HG03521 (cell line): ENCODE data around the gene ABHD16B.
"Not testable (repeated sequence)": the region's sequence is repeated elsewhere in the genome, so short reads cannot be mapped to it uniquely, and the experiment has no call there.

Experiments used
- ATAC-seq: cut with Tn5 transposase; IDR thresholded peaks from one replicate; pipeline ENCODE4 v1.9.1; 2021; ENCODE audit warnings: mild to moderate bottlenecking, moderate library complexity; ENCODE audit not compliant: unreplicated experiment

ABHD16B gene

DNA sequence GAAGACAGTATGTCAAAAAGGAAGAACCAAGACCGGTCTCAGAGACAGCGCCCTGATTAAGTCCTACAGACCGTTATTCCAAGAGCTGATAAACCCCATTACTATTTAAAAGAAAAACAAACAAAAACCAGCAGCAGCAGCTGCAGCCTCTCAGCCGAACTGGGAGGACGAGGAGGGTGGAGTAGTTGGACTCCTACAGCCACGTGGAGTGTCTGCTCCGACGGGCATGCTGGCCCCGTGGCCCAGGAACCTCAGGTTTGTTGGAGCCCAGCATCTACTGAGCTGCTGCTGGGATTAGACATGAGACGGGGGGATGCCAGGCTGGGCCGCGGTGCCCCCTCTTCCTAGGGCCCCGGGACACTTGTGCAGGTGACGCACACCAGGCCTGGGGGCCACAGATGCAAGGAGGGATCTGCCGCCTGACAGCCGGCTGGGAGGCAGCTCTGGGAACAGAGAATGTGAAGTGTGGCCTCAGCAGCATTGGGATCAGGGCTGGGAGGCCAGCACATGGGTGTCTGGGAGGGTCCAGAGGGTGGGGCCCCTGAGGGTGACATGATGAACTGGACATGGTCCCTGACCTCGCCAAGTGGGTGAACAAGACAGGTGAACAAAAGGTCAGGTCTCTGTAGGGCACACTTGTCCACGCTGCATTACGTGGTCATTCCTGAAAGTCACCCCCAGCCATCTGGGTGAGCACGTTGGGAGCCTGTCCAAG is 27.4 kb upstream of the ABHD16B start:
- ATAC-seq, result no peak

DNA sequence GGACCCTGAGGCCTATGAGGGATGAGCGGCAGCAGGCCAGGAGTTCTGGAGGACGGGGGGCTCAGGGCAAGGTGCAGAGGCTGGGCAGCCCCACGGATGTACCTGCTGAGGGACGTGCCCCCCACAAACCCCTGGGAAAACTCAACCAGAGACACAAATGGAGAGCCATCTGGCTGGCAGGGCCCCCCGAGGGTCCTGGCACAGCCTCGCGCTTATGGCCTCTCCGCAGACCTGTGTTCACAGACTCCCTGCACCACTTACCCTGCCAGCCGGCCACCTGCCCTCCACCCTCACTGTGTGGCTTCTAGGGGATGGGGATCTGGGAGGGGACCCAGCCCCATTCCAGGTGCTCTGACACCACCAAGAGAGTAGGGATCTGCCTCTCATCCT is 26.8 kb upstream of the ABHD16B start:
- no peak for ATAC-seq

DNA sequence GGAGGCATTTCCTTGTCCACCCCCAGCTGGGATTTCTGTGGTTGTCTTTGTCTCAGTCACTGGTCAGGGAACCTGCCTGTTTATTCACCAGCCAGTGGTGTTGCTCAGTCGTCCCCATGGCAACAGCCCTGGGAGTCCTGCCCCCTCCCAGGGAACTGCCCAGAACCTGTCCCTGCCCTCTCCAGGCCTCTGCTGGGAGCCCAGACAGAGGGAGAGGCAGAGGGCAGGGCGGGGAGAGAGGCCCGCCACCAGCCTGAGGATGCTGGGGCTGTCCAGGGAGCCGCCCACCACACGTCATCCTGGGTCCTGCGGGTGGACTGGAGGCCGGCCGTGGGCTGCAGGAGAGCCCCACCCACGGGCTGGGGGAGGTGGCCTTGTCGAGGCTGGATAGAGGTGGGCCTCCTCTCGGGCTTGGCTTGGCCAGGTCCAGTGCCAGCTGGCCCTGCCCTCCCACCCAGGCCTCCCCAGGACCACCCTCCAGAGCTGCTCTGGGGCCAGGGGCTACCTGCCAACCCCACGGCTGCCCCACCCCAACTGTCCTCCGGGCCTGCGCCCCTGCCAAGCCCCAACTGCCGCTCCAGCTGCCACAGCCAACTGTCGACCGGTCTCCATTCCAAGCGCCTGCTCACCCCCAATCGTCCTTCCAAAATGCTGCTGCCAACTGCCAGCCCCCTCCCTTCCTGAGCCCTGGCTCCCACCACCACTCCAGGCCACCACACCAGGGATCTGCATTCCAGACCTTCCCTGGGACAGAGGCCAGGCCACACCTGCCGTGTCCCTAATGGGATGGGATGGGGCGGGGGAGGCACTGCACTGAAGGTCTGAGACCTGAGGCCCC is 26.1 kb upstream of the ABHD16B start:
- ATAC-seq, result no peak

DNA sequence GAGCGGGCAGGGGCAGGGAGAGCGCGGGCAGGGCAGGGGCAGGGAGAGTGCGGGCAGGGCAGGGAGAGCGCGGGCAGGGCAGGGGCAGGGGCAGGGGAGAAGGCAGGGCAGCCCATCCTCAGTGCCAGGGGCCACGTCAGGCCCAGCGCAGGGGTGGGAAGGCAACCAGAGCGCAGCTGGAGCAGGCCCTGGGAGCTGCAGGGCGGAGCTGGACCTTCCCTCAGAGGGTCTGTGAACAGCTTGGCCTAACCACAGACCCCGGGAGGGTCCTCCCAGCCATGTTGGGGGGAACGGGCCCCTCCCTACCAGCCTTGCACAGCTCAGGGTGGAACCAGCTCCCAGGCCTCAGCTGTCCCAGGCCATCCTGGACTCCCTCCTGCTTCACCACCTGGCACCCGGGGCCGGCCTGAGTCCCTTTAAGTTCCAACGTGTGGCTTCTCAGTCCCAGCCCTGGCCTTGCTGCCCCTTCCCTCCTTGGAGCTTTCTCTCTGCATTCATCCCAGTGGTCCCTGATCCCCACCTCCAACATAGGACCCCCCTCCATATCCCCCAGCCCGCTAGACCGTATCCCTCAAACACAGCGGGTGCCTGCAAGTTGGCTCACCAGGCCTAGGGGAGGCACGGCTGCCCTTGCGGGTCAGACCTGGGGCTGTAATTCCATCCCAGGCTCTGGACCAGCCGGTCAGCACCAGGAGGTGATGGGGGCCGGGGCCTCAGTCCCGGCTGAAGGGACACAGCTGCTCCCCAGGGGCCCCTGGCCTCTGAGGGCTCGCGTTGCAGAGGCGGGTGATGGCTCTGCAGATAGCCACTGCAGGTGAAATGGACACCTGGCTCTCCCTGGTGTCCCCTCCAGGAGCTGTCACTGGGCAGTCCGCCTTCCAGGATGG is 24.6 kb upstream of the ABHD16B start:
- no peak for ATAC-seq

DNA sequence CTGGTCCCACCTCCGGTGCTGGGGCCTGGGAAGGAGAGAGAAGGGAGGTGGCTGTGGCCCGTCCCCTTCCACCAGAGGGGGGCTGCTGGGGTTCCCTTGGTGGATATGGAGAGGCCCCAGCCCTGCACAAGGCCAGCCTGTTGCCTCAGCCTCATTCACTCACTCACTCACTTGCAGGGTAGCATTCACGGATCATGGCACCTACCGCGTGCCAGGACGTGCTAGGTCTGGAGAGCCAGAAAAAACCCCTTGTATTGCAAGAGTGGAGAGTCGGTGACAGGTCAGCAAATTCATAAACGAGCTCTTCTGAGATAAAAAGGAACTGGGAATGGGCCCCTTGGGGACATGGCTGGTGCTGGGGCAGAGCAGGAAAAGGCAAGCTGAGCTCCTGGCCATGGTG is 23.8 kb upstream of the ABHD16B start:
- no peak for ATAC-seq

DNA sequence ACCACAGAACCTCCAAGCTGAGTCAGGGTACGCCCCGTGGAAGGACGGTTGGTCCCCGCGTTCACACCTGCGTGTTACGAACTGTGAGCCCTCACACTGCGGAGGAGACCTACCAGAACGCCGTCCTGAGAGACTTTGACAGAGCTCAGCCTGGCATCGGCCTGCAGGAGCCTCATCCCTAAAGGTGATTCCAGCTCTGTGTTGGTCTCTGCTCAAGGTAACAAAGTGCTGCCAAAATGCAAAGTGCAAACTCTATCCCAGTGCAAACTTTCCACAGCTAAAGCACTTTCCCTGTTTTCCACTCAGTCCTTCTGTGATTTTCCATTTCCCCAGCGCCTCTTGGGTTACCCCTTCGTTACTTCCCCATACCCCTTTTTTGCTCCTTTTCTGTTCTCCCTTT is 21.7 kb upstream of the ABHD16B start:
- ATAC-seq, result no peak

DNA sequence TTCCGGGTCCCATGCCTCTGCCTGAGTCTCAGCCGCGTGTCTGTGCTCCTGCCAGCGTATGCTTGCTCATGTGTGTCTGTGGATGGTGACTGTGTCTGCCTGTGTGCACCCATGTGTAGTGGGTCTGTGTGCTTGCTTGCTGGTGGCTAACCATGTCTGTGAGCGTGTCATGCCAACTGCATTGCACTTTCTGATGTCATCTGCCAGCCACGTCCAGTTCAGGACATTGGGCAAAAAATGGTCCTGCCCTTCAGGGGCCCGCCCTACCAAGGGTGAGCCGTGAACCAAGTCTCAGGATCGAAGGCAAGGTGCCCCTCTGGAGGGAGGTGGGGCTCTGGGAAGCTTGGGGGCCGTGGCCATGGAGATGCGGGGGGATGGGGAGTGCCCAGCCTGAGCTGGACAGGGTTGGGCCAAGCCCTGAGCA is 20.9 kb upstream of the ABHD16B start:
- no peak for ATAC-seq

DNA sequence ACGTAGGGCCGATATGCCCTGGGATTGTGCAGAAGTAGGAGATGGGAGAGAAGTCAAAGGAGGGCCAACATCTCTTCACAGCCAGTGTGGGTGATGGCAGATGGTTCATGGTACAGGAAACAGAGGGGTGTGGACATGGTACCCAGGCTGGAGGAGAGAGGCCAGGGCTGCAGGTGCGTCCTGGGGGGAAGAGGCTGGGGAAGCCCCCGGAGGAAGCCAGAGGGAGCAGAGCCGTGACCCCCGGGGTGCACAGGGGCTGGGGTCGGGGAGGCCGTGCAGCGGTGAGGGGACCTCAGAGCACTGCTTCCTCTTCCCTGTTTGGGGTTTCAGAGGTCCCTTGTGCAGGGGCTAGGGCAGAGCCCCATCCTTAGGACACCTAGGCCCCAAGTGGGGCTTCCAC is 19.0 kb upstream of the ABHD16B start:
- ATAC-seq, result no peak

DNA sequence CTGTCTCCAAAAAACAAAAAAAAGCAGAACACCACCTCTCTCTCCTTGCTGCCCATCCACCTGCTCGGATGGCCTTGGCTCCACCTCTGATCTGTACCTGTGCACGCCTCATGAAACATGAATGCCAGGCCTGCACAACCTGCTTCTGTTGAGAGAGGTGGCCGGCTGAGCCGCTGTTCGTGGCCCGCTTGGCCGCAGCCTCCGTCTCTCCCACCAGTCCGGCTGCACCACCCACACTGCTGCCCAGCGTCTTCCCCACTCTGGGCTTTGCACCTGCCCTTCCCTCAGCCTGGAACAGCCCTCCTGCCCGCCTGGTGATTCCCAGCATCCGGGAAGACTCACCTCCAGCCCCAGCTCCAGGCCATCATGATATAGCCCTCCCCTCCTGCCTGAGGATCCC is 18.1 kb upstream of the ABHD16B start:
- ATAC-seq, result no peak

DNA sequence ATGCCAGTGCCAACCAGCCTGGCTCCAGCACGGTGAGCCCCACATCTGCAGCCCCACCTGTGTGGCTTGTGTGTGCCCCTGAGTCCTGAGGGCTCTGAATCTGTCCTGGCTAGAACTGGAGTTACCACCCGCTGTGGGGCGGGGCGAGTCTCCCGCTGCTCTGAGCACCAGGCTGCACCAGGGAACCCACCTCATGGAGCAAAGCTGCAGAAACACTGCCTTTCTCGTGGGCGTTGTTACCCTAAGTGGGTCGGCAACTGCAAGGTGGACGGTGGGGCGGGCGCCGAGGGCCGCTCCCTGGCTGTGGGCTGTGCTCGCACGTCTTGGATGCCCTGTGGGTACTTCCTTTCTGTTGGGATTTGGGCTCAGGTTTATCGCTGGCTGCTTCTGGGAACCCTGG is 17.5 kb upstream of the ABHD16B start:
- no peak for ATAC-seq

DNA sequence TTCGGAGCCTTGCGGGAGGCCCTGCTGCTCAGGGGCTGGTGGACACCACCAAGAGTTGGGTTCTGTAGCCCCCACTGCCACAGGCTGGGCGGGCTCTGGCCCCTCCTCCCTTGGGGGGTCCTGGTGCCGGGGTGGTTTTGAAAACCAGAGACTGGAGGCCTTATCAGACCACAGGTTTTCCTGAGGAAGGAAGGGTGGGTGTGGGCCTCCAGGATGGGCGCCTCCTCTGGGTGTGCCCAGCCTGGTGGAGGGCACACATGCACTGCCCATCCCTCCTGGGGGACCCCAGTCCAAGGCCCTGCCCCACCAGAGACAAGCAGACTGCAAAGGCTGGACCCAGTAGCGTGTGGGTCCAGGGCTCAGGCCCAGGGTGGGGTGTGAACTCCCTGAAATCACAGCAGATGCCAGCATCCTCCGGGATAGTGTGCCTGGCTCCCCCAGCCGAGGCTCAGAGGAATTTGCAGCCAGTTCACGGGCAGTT is 16.7 kb upstream of the ABHD16B start:
- ATAC-seq, result no peak

DNA sequence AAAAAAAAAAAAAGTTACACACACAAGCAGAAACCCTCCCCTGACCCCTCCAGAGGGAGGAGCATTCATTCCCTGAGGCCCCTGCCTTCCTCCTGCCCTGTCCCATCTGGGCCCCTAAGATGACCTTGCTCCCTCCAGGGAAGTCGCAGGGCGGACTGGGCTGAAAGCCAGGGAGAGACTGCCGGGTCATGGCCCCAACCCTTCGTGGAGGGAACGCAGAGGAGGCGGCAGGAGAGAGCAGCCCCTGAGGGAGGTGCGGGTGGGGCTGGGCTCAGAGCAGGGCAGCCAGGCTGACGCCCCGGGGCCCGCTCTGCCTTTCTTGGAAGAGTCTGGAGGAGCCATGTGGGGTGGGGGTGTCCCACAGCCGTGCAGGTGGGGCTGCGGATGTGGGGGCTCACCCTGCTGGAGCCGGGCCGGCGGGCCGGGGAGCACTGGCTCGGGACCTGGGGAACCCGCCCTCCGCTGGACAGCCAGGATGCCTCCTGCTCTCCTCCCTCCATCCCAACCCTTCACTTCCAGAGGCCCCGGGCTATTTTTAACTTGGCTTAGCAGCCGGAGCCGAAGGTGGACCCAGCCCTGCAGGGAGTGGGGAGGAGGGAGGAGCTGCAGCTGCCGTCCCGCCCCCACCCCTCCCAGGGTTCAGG is 15.0 kb upstream of the ABHD16B start:
- no peak for ATAC-seq

DNA sequence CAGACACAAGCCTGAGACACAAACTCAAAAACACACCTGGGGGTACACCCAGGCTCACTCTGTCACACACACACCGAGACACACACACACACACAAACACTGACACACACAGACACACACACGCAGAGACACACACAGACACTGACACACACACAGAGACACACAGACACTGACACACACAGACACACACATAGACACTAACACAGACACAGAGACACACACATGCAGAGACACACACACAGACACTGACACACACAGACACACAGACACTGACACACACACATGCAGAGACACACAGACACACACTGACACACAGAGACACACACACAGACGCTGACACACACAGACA is 14.4 kb upstream of the ABHD16B start:
- no peak for ATAC-seq

DNA sequence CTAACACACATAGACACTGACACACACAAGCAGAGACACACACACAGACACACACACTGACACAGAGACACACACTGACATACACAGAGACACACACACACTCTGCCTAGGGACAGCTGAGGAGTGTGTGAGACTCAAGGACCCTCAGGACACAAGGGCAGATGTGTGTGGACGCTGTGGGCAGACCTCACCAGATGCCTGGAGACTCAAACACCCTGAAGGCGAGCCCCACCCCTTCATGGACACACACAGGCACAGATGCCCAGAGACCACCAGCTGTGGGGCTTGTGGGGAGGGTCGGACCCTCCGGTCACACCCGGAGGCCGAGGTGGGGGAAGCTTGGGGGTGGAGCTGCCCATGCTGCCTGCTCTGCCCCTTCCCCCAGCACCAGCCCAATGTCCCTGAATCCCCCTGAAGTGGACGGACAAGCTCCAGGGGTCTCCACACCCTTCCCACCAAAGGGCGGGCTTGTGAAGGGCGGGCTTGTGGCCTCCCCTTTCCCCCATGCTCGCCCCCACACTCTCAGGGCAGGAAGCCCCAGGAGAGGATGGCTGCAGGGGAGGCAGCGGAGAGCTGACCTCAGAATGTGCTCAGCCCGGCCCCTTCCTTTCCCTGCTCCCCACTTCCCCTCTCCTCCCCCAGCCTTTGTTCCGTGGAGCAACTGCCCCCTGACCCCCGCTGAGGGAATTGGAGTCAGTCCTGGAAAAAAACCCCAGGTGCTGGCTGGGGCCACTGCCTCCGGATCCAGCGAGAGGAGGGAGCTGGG is 13.9 kb upstream of the ABHD16B start:
- no peak for ATAC-seq

DNA sequence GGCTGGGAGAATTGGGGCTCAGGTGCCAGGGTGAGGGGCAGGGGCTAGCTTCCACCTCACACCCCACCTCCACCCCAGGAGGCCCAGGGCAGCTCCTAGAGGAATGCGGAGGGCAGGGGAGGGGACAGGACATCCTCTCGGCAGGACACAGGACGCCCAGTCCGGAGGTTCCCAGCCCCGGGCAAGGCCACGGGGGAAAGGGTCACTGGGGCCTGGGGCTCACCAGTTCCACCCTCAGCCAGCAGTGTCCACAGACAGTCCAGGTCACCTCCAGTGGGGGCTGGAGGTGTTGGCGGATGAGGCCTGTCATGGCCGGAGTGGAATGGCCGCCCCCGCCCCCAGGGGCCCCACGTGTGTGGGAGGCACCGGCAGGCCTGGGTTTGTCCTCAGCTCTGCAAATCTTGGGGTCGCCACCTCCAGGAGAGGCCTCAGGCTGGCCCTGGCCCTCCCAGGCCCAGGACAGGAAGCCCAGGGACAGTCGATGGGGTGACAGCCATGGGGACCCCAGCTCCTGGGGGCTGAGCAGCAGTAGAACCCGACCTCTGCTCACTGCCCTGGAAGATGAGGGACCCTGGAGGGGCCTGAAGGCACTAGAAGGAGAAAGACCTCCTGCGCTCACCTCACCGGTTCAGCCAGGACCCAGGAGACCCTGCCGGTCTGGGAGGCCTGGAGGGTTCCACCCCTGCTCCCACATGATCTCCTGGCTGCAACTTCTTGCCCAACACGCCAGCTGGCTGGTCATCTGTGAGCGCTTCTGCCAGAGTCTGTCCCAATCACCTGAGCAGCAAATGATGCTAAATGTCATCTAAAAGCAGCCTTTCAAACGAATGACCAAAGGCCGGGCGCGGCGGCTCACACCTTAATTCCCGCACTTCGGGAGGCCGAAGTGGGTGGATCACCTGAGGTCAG is 13.0 kb upstream of the ABHD16B start:
- ATAC-seq, result no peak

DNA sequence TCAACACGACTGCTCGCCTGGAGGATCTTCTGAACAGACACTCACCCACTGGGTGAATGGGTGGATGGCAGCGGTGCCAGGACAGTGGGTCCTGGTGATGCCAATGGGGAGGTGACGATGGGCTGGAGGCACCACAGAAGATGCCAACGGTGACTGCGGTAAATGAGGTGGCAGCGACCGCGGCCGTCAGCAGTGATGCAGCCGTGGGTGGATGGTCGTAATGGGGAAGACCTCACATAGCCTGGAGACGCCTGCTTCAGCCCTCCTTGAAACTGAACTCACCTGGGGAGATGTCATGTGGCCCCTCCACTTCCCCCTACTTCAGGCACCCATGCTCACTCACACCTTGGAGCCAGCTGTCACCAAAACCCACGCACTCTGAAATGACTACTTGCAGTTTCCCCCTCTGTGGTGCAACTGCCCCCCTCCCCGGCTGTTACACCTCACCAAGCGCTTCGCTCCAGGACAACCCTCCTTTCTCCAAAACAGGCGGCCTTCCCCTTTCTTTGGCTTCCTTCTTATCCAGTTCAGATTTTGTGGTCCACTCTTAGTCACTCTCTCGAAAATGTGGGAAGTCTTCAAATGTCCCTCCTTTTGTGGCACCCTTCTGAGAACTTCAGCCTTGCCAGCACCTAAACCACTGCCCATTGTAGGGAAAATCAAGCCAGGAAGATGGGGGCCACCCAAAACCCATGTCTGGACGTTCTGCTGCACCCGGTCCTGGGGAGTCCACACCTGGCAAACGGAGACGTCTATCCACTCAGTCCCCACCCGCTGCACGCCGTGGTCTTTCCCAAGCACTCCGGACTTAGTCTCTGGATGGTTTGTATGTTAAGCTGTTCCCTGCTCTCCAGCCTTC is 10.4 kb upstream of the ABHD16B start:
- peak; percentile 81 for ATAC-seq

DNA sequence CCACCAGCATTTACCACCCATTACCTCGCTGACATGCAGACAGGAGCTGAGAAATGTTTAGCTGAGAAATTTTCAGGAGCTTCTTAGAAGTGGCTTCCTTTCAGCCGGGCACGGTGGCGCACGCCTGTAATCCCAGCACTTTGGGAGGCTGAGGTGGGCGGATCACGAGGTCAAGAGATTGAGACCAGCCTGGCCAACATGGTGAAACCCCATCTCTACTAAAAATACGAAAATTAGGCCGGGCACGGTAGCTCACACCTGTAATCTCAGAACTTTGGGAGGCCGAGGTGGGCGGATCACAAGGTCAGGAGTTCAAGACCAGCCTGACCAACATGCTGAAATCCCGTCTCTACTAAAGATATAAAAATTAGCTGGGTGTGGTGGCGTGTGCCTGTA is 9.8 kb upstream of the ABHD16B start:
- ATAC-seq, result not testable (repeated sequence)

DNA sequence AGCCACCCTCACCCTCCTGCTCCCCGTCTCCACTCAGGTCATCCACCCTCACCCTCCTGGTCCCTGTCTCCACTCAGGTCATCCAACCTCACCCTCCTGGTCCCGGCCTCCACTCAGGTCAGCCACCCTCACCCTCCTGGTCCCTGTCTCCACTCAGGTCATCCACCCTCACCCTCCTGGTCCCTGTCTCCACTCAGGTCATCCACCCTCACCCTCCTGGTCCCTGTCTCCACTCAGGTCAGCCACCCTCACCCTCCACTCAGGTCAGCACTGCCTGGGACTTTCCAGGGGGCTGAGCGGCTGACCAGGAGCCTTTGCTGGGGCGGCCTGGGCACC is 7.6 kb upstream of the ABHD16B start:
- not testable (repeated sequence) for ATAC-seq
